A204.1 (cell line): ENCODE data around the gene CRYBG3.
A peak's percentile ranks its signal among the peaks of the same experiment; 100 is the strongest.
"Not testable (repeated sequence)": the region's sequence is repeated elsewhere in the genome, so short reads cannot be mapped to it uniquely, and the experiment has no call there.

Experiments used
- FAIRE-seq: peaks from 2 replicates; lab custom pipeline; 2012; peaks lifted over from hg19 to GRCh38; lab: Jason Lieb, UNC

Gene CRYBG3

GRCh38 chr3:97821774-97822358, at the start of gene CRYBG3:
CRYBG3 (plus strand) TSS chr3:97822011; CDS start chr3:97822207, 196 bp downstream.
- FAIRE-seq, result no peak

GRCh38 chr3:97772926-97773325, 48.9 kb upstream of the CRYBG3 start:
- no peak for FAIRE-seq

- no peak for FAIRE-seq
These were observed 43.7 kb upstream of the CRYBG3 start for GRCh38 chr3:97778152-97778551.

GRCh38 chr3:97793420-97794019, 28.3 kb upstream of the CRYBG3 start:
- FAIRE-seq, result peak; percentile 97

- no peak for FAIRE-seq
These were observed 25.9 kb upstream of the CRYBG3 start for GRCh38 chr3:97795951-97796350.

- no peak for FAIRE-seq
These were observed 17.3 kb upstream of the CRYBG3 start for GRCh38 chr3:97804471-97804870.

- no peak for FAIRE-seq
These were observed 10.9 kb upstream of the CRYBG3 start for GRCh38 chr3:97810779-97811390.

GRCh38 chr3:97815149-97815917, 6.5 kb upstream of the CRYBG3 start:
- no peak for FAIRE-seq

- no peak for FAIRE-seq
These were observed 5.0 kb upstream of the CRYBG3 start for GRCh38 chr3:97816811-97817210.

GRCh38 chr3:97817965-97818364, 3.8 kb upstream of the CRYBG3 start:
- no peak for FAIRE-seq

- FAIRE-seq, result no peak
These were observed 1.0 kb upstream of the CRYBG3 start for GRCh38 chr3:97820780-97821179.

- FAIRE-seq, result no peak
These were observed 481 bp upstream of the CRYBG3 start for GRCh38 chr3:97821287-97821773.

- FAIRE-seq, result no peak
These were observed 556 bp downstream of the CRYBG3 start for GRCh38 chr3:97822359-97822775.

- no peak for FAIRE-seq
These were observed 1.5 kb downstream of the CRYBG3 start for GRCh38 chr3:97823046-97824004.

GRCh38 chr3:97825101-97825500, 3.3 kb downstream of the CRYBG3 start:
- no peak for FAIRE-seq

GRCh38 chr3:97827741-97828471, 6.1 kb downstream of the CRYBG3 start:
- no peak for FAIRE-seq

- FAIRE-seq, result no peak
These were observed 7.4 kb downstream of the CRYBG3 start for GRCh38 chr3:97829198-97829597.

- no peak for FAIRE-seq
These were observed 8.8 kb downstream of the CRYBG3 start for GRCh38 chr3:97830638-97831037.

GRCh38 chr3:97831140-97831539, 9.3 kb downstream of the CRYBG3 start:
- no peak for FAIRE-seq

GRCh38 chr3:97833184-97833583, 11.4 kb downstream of the CRYBG3 start:
- FAIRE-seq, result not testable (repeated sequence)

GRCh38 chr3:97835761-97836160, 13.9 kb downstream of the CRYBG3 start:
- no peak for FAIRE-seq
